Tibial nerve (tissue), 4 donors: ENCODE data around the gene PANX2. TPM values are rescaled to one million over a fixed set of nuclear protein-coding genes. Genes with fewer than 3 reads are reported as not detected.

Experiments used
- DNase-seq, 2 donors: peaks; one replicate each; pipeline ENCODE4 v3.0.0-alpha.2; 2019; ENCODE audit warnings: low spot score in 2 of 2
- H3K27ac ChIP-seq, 4 donors: fragments of 200-600 bp; sonication (generic) in 3 of 4; one replicate each; pipeline ENCODE4 v1.5.1; 2017 to 2019; ENCODE audit warnings: mild to moderate bottlenecking in 1 of 4
- H3K27me3 ChIP-seq, 2 donors: fragments of 200-600 bp; sonication (generic) in 1 of 2; one replicate each; pipeline versions ENCODE4 v1.5.1 to v1.6.0; 2017 to 2019
- H3K36me3 ChIP-seq, 3 donors: fragments of 200-600 bp; sonication (generic); one replicate each; pipeline ENCODE4 v1.5.1; 2018 to 2019
- H3K4me1 ChIP-seq, 4 donors: fragments of 200-600 bp; sonication (generic) in 3 of 4; one replicate each; pipeline ENCODE4 v1.5.1; 2017 to 2019
- H3K4me3 ChIP-seq, 4 donors: fragments of 200-600 bp; sonication (generic) in 3 of 4; one replicate each; pipeline ENCODE4 v1.5.1; 2017 to 2019; ENCODE audit warnings: mild to moderate bottlenecking in 1 of 4, moderate library complexity in 1 of 4
- H3K9me3 ChIP-seq, 4 donors: fragments of 200-600 bp; sonication (generic) in 3 of 4; one replicate each; pipeline ENCODE4 v1.5.1; 2017 to 2019
- CTCF ChIP-seq, 5 experiments: fragments of 200-600 bp in 3 of 5; fragments of 450-650 bp in 2 of 5; sonication (generic) in 3 of 5; IDR thresholded peaks; one replicate each; pipeline ENCODE4 v1.5.1; 2016 to 2019; ENCODE audit warnings: antibody characterized with exemption in 5 of 5, mild to moderate bottlenecking in 3 of 5, moderate library complexity in 2 of 5
- EP300 ChIP-seq, 2 donors: sonication (generic); formaldehyde crosslinking; IDR thresholded peaks; one replicate each; pipeline ENCODE4 v1.6.1; 2017; ENCODE audit warnings: antibody characterized with exemption in 2 of 2, mild to moderate bottlenecking in 1 of 2
- POLR2A ChIP-seq, 2 donors: fragments of 450-650 bp; IDR thresholded peaks; one replicate each; pipeline ENCODE4 v1.6.1; 2017; ENCODE audit warnings: antibody characterized with exemption in 2 of 2, mild to moderate bottlenecking in 2 of 2, moderate library complexity in 2 of 2
- WGBS, 2 donors: methylation state at CpG; one replicate each; pipeline ENCODE4 v1.1.5; 2018; 5-methylcytosine and 5-hydroxymethylcytosine counted together
- total RNA-seq, 4 donors: library from RNA; depleted of rRNA; stranded (reverse); fragments of >200 nt; gene quantifications; one replicate each; pipeline ENCODE4 v1.1.0, GENCODE V29; 2016

Gene PANX2
- total RNA-seq, 4 donors from 2014 or later: 0.30 TPM; not detected in 3

- no peaks in the 10 kb centered on the region for H3K27me3 ChIP-seq
- peaks cover 0 to 48% (median 0%) of the 10 kb centered on the region in 3 donors for H3K36me3 ChIP-seq
- peak; percentile 82 to 83 for DNase-seq
- H3K4me3 ChIP-seq: peak within 1 kb of the TSS; percentile 62 to 80 (median 70)
- peaks cover 0 to 41% (median 19%) of the 10 kb centered on the region in 4 donors for H3K4me1 ChIP-seq
- peak; percentile 56 to 90 for TF ChIP-seq POLR2A (IDR thresholded peaks at IDR 0.05)
- peak; percentile 49 to 85 for TF ChIP-seq EP300 (IDR thresholded peaks at IDR 0.05)
- no peak for TF ChIP-seq CTCF (IDR thresholded peaks at IDR 0.05)
- H3K27ac ChIP-seq: peak within 1 kb of the TSS; percentile 69 to 92 (median 84)
- 0 to 1% methylated on average over 23 to 55 of the region's 105 CpGs for WGBS, 2 donors
- H3K9me3 ChIP-seq: no peaks in the 10 kb centered on the region
These were observed 30.1 kb downstream of the PANX2 start, which contains the start of gene SELENOO for GRCh38 chr22:50200461-50201190. Gene SELENOO, plus strand, starts transcription at chr22:50201011. Its CDS starts 26 bp downstream, at chr22:50201037.

GRCh38 chr22:50201191-50202129 lies 30.9 kb downstream of the PANX2 start:
- 4 to 8% methylated on average over 24 to 31 of the region's 115 CpGs for WGBS, 2 donors
- H3K27ac ChIP-seq: peak overlapping the region in 3 of 4 donors; percentile 55 to 92 (median 90)

GRCh38 chr22:50202130-50202666 lies 31.7 kb downstream of the PANX2 start:
- peaks cover 0 to 56% (median 19%) of the 10 kb centered on the region in 4 donors for H3K4me1 ChIP-seq
- DNase-seq: no peak
- TF ChIP-seq POLR2A (IDR thresholded peaks at IDR 0.05) (no peak), CTCF (IDR thresholded peaks at IDR 0.05) (no peak), EP300 (IDR thresholded peaks at IDR 0.05) (no peak)
- peaks cover 0 to 50% (median 0%) of the 10 kb centered on the region in 3 donors for H3K36me3 ChIP-seq
- H3K27me3 ChIP-seq: no peaks in the 10 kb centered on the region
- H3K27ac ChIP-seq: peak overlapping the region in 1 of 4 donors; percentile 90
- 60 to 61% methylated on average over 13 of the region's 13 CpGs for WGBS, 2 donors
- H3K4me3 ChIP-seq: peak overlapping the region; percentile 62 to 80 (median 70)
- H3K9me3 ChIP-seq: no peaks in the 10 kb centered on the region

More at GRCh38 chr22:50201191-50202129, 30.9 kb downstream of the PANX2 start:
- TF ChIP-seq EP300 (IDR thresholded peaks at IDR 0.05) (no peak), POLR2A (IDR thresholded peaks at IDR 0.05) (no peak), CTCF (IDR thresholded peaks at IDR 0.05) (no peak)
- Histone ChIP-seq H3K4me3 (peak overlapping the region; percentile 62 to 80 (median 70)), H3K36me3 (peaks cover 0 to 48% (median 0%) of the 10 kb centered on the region in 3 donors), H3K4me1 (peaks cover 0 to 49% (median 19%) of the 10 kb centered on the region in 4 donors), H3K27me3 (no peaks in the 10 kb centered on the region), H3K9me3 (no peaks in the 10 kb centered on the region)
- no peak for DNase-seq

GRCh38 chr22:50203288-50203687 lies 32.8 kb downstream of the PANX2 start:
- no peak overlapping the region for H3K27ac ChIP-seq
- WGBS, 2 donors: 100% methylated on average over 1 of the region's 1 CpG
- H3K9me3 ChIP-seq: no peaks in the 10 kb centered on the region
- H3K36me3 ChIP-seq: peaks cover 0 to 49% (median 0%) of the 10 kb centered on the region in 3 donors
- H3K4me3 ChIP-seq: no peak overlapping the region
- no peaks in the 10 kb centered on the region for H3K27me3 ChIP-seq
- DNase-seq: no peak
- TF ChIP-seq EP300 (IDR thresholded peaks at IDR 0.05) (no peak), POLR2A (IDR thresholded peaks at IDR 0.05) (no peak), CTCF (IDR thresholded peaks at IDR 0.05) (no peak)
- H3K4me1 ChIP-seq: peaks cover 0 to 62% (median 22%) of the 10 kb centered on the region in 4 donors
